SIG-M5 (cell line): ENCODE measurements around the gene RHEBL1.

Source experiments
- DNase-seq: peaks from one replicate; lab custom pipeline; 2025; lab: John Stamatoyannopoulos, UW

Gene RHEBL1

GRCh38 chr12:49037111-49037946 lies 32.5 kb downstream of the RHEBL1 start:
- no peak for DNase-seq

GRCh38 chr12:49036029-49036428 lies 33.8 kb downstream of the RHEBL1 start:
- no peak for DNase-seq

DNA sequence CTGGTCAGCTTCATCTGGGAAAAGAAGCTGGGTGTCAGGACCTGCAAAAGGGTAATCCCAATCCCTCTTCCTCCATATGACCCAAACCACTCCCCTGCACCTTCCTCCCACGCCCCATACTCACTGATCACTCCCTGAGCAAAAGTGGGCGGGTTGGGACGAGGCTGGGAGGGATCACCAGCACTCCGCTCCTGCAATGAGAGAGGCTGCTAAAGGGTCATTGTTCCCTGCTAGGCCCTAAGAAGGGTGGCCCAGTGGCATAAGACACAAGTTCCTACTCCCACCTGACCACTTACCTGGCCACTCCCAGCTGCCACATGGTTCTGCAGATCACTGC lies 35.5 kb downstream of the RHEBL1 start:
- DNase-seq, result no peak

DNA sequence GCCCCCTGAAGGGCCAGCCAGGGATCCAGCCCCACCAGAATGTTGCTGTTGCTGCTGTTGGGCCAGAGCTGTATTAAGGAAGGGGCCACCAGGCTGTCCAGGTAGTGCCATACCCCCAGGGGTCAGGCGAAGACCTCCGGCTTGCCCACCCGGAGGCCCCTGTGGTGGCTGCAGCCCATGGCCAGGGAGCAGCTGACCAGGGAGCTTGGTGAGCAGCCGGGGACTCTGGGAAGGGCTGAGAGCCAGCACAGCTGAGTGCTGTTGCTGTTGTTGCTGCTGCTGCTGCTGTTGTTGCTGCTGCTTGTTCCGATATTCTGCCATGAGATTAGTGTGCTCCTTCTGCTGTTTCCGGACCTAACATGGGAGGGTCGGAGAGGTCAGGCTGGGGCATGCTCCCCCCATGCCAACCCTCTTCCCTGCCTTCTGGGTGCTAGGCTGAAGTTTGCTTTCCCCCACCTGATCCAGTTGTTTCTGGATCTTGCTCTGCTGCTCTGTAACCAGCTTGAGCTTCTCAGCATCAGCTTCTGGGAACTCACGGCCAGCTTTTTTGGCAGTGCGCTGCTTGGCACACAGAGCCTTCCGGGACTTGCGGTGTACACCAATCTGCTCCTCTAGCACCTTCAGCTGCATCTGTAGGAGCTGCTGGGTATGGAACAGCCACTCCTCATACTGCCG lies 36.0 kb downstream of the RHEBL1 start:
- DNase-seq, result no peak

DNA sequence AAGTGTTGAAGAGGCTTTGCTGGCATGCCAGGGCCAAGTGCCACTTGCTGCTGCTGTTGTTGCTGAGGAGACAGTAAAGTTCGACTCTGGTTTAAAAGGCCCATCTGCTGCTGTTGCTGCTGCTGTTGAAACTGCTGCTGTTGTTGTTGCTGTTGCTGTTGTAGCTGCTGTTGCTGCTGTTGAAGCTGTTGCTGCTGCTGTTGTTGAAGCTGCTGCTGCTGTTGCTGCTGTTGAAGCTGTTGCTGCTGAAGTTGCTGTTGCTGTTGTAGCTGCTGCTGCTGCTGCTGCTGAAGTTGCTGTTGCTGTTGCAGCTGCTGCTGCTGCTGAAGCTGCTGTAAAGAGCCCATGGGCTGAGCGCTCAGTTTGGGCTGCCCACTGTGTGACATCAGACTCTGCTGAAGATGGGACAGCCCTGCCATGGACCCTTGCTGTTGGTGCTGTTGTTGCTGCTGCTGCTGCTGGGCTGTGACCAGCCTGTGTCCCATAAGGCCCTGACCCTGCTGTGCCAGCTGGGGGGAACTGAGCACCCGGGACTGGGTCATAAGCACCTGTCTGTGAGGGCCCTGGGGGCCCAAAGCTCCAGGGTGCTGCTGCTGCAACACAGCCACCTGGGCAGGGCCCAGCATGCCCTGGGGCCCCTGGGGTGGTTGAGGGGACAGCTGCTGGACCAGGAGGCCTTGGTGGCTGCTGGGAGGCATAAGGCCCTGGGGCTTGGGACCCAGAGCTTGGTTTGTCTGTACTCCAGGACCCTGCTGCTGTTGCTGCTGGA lies 36.9 kb downstream of the RHEBL1 start:
- no peak for DNase-seq

DNA sequence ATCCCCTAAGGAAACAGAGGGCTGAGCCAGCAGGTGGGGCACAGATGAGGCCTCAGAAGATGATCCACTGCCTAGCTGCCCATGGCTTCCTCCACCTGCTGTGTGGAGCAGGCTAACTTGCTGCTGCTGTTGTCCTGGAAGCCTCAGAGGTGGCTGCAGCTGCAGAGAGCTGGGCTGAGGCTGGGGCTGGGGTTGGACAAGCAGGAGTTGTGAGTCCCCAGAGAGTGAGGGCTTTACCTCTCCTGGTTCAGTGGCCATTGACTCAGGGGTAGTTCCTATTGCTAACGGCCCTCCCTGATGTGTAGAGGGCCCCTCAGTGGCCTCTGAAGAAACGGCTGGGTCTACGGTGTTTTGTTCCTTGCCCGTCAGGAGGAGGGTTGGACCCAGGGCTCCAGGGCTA lies 37.5 kb downstream of the RHEBL1 start:
- no peak for DNase-seq

- DNase-seq, result no peak
Measured at GRCh38 chr12:49031573-49032161, 38.1 kb downstream of the RHEBL1 start.

DNA sequence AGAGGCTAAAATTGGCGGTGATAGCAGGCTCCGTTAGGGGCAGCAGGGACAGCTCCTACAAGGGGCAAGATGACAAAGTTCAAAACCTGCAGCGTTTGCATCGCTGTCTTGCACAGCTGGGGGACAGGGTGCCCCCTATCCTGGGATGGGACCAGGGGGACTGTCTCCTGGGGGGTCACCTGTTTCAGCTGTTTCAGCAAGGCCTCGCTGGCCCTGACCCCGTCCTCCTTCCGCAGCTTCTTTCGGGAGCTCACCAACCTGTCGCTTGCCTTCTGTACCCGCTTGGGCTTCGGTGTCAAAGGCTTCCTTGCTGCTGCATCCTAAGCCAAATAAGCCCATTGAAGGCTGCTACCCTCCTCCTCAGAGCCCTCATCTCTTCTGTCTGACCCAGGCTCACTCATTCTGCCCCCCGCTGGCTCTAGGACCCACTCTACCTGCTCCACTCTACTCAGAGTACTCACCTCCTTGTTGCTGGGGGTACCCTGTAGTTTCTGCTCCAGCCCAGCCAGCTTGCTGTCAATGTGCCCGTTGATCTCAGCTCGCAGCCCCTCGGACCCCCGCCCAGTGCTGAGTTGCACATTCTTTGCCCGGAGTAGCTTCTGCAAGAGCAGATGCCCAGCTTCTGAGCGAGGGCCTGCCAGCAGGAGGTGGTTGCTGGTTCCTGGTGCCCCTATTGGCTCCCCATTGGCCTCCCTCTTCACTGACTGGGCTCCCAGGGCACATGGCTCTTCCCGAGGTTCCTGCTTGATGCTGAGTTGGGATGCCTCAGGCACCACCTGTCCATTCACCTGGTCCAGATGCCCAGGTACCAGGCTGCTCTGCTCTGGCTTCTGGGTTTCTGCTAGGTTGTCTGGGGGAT lies 38.8 kb downstream of the RHEBL1 start:
- DNase-seq, result no peak

DNA sequence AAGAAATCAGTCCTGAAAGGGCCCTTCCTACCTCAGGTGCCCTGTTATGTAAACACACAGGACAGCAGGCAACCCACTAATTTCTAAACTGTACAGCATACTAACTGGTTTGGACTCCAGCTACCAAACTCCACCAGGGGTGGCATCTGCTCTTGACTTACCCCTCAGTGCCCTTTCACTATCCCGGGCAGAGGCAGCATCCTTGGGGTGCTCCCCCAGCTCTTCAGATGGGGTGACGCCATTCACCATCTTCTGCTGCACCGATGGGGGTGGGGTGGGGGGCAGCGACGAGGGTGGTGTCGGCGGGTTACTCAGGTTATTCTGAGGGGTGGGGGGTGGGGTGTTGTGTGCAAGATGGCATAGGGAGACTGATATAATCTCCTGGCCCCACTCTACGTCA lies 39.7 kb downstream of the RHEBL1 start:
- no peak for DNase-seq

DNA sequence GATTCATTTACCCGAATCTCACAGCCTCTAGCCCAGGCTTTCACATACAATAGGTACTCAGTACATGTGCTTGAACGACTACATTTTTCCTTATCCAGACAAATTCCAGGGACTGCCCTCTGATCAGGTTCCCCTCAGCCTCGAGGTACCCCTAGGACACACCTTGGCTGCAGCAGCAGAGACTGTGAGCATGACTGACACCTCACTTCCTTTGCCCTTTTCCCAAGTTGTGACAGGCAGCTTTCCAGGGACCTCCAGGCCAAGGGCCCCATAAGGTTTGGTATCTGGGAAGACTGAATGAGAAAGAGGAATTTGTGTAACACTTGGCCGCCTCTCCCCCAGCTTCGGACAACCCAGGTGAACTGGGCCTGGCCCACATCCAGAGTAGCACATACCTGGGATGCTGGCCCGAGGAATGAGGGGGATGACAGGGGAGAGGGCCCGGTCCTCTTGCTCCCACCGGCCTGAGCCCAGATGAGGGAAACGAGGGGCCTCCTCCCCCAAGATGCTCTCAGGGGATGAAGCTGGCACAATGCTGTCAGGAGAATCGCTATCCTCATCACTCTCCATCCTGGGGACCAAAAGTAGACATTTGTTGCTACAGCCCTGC lies 41.0 kb downstream of the RHEBL1 start:
- DNase-seq, result no peak

DNA sequence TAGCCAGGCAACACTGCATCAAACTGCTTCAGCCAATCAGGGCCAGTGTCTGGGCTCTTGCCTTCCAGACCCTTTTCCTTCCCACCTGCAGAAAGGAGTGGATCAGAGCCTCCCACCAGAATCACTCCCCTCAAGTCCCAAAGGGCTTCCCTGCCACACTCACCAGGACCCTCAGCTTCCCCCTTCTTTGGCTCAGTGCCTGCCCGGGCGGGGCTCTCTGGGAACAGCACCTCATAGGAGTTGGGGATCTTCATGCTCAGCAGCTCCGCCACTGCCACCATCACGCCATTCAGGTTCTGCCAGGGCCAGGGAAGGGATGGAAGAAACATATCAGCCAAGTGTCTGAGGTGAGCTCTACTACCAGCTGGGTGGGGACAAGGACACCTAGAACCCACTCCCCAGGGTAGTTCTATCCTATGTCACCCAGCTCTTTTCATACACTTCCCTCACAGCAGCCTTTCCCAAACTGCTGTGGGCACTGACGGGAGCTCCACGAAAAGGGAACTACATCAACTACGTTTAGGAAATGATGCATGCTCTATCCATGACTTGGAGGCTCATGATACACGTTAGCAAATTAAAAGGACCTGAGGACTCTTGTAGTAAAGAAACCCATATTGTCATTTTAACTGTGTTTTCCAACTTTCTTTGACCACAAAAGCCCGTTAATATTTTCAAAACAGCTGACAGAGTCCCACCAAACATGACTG lies 41.8 kb downstream of the RHEBL1 start:
- DNase-seq, result no peak

GRCh38 chr12:49026678-49027480 lies 42.9 kb downstream of the RHEBL1 start:
- no peak for DNase-seq

DNA sequence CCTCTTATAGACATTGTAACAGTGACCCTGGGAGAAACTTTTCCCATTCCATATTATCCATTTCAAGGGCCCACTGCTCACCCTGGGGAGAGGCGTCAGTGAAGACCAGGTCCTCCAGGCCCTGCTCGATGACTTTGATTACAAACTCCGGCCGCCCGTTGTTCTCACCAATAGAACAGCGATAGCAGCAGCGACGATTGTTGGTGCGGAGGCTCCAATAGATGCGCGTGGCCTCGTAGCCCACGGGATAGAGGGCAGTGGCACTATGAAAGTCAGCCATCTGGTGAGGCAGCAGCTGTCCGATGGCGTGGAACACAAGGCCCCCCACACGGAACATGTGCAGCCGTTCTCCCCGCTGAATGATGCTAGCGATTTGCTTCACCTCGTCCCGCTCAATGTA lies 43.7 kb downstream of the RHEBL1 start:
- no peak for DNase-seq

DNA sequence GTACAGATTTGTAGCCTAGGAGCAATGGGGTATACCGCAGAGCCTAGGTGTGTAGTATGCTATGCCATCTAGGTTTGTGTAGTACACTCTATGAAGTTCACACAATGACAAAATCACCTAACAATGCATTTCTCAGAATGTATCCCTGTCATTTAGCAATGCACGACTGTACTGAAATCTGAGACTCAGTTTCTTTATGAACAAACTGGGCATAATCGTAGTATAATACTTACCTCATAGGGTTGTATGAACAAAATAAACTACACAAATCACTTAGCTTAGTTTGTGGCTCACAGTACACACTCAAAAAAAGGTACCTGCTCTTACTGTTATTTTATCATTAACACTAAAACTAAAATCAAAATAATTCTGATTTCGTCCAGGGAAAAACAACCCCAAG lies 44.3 kb downstream of the RHEBL1 start:
- DNase-seq, result no peak

- no peak for DNase-seq
Measured at GRCh38 chr12:49024543-49024942, 45.2 kb downstream of the RHEBL1 start.

- no peak for DNase-seq
Measured at GRCh38 chr12:49023812-49024211, 46.0 kb downstream of the RHEBL1 start.

DNA sequence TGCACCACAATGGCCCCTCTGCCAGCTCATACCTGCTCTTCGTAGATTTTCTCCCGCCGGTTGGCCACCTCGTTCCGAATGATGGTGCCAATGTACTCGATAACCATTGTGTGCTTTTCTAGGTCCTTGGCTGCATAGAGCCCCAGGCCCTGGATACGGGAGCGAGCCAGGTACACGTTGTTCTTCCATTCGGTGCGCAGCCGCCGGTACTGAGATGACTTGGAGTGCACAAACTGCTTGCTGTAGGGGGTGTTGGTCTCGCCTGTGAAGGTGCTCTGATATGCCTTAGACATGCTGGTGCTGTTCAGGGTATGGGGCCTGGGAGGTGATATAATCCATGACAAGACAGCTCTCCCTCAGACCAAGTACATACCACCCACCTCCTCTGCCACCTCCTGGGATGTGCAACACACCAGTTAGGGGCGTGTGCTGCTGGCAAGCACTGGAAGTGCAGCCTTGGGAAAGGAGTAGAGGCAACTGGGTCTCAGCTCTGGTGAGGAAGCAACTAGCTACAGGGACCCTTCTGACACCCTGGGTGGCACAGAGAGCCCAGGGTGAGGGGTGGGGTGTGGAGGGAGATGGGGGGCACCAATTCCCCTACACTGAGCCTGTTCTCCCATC lies 47.1 kb downstream of the RHEBL1 start:
- DNase-seq, result no peak

DNA sequence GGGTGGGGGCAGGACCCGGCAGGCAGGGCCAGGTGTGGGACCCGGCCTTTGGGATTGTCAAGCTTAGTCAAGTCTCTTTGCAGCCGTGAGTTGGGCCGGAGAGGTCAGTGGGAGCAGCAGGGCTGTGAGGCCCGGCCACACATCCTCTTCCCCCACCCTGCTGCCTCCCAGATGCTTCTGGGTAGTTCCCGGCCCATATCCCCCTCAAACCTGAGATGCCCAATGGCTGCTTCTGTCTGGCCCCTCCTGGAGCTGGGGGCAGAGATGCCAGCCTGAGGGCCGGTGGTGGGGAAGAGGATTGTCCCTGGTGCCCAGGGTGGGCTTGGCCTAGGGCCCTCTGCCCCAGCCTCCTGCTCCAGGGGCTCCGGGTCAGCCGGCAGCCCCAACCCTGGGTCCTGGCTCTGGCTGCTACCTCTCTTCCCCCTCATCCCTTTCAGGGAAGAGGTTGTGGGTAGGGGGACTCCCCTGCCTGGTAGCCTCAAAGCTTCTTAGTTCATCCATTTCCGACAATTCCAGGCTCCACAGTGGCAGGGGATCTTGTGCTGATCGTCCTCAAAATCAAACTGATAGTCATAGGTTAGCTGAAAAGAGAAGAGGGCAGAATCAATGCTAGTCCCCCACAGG lies 48.4 kb downstream of the RHEBL1 start:
- DNase-seq, result no peak

GRCh38 chr12:49020441-49020840 lies 49.3 kb downstream of the RHEBL1 start:
- no peak for DNase-seq
